Retinal pigment epithelial cell (primary cell): ENCODE measurements around the gene PDYN.

ENCODE experiments used
- DNase-seq: peaks from one replicate; pipeline ENCODE4 v3.0.0-alpha.2; 2010; ENCODE audit warnings: low read depth
- H3K4me3 ChIP-seq: 2 replicates; pipeline ENCODE4 v1.5.1; 2011; ENCODE audit warnings: mild to moderate bottlenecking, low read length, control low read depth, moderate library complexity
- TF ChIP-seq, protein P1 (sequence below): conservative IDR thresholded peaks from 2 replicates; pipeline ENCODE4 v1.5.1; 2011; ENCODE audit warnings: low read depth, low read length, control low read depth, inconsistent platforms

Gene PDYN

GRCh38 chr20:2023151-2023550 lies 29.3 kb upstream of the PDYN start:
- H3K4me3 ChIP-seq, result no peak overlapping the region
- TF ChIP-seq, protein P1, sequence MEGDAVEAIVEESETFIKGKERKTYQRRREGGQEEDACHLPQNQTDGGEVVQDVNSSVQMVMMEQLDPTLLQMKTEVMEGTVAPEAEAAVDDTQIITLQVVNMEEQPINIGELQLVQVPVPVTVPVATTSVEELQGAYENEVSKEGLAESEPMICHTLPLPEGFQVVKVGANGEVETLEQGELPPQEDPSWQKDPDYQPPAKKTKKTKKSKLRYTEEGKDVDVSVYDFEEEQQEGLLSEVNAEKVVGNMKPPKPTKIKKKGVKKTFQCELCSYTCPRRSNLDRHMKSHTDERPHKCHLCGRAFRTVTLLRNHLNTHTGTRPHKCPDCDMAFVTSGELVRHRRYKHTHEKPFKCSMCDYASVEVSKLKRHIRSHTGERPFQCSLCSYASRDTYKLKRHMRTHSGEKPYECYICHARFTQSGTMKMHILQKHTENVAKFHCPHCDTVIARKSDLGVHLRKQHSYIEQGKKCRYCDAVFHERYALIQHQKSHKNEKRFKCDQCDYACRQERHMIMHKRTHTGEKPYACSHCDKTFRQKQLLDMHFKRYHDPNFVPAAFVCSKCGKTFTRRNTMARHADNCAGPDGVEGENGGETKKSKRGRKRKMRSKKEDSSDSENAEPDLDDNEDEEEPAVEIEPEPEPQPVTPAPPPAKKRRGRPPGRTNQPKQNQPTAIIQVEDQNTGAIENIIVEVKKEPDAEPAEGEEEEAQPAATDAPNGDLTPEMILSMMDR, result no peak
- DNase-seq, result no peak

DNA sequence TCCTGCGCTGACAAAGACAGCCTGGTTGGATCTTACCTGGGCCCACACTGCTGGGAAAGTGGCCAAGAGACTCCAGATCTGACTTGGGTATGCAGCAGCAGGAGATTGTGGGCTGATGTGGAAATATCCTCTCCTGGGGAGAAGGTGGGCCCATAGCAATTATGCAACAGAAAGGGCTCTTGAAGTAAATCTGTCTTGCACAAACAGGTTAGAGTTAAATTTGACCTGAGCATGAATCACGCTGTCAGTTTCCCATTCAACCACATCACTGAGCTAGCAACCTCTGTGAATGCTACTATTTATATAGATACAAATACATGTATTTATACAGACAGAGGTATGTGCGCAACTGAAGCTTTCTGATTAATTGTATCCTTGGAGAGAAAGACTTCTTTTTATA lies 28.3 kb upstream of the PDYN start:
- no peak for DNase-seq
- TF ChIP-seq, protein P1, result no peak
- no peak overlapping the region for H3K4me3 ChIP-seq

DNA sequence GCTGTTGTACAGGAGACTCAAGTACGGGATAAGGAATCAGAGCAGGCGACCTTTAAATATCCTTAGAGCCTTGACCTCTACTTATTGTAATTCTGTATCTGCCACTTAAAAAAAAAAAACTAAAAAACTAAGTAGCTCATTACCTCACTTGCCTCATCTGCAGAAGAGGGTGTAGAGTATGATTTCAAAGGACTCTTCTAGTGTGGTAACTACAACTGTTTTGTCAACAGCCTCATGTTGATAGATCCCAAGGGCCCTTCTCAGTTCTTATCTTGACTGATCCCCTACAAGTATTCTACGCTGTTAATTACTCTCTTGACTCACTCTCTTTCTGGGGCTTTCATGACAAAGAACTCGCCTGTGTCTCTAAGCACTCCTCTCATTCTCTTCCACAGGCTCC lies 16.7 kb upstream of the PDYN start:
- DNase-seq, result no peak
- TF ChIP-seq, protein P1, result no peak
- H3K4me3 ChIP-seq, result no peak overlapping the region

- DNase-seq, result no peak
- TF ChIP-seq, protein P1, result peak; percentile 72
- no peak overlapping the region for H3K4me3 ChIP-seq
Measured at GRCh38 chr20:2006452-2007361, 12.8 kb upstream of the PDYN start.

DNA sequence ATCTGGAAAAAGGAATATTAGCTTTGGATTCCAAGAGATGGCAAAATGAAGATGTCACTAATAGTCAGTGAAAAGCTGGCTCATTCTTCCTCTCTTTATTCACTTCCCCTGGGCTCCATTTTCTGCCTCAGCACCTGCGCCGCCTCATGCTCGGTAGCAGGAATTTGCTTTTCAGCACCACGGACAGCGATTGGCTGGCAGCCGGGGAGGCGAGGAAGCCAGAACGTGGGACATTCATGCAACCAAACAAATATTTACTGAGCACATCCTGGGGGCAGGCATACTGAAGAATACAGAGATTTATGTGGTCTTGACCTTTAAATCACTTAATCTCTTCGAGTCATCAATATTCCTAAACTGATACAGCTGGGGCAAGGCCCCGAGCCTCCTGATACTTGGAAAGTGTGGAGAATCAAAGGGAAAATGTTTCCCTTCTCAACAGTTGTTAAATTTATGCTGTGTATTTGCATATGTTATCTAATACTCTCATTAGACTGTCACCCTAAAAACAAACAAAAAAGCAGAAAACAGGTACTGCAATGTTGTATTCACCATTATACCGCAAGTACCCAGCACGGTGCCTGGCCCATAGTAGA lies 12.1 kb upstream of the PDYN start:
- peak; percentile 8 for DNase-seq
- TF ChIP-seq, protein P1, result no peak

DNA sequence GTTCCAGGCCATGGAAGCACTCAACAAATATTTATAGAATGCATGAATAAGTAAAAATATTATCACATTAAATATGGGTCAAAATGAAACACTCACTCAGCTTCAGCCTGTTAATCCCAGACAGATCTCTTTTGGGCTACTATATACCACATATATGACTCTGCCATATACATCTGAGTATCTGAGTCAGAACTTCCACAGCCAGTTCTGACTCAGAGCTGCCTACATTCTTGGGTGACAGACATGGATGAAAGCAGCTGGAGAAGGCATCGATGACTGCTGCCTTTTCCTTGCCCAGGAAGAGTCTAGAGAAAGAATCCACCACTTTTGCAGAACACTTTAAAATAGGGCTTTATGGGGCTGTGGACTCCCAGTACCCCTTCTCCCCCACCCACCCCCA lies 11.5 kb upstream of the PDYN start:
- TF ChIP-seq, protein P1, result no peak
- H3K4me3 ChIP-seq, result no peak overlapping the region
- no peak for DNase-seq

More for the DNA sequence above, 12.1 kb upstream of the PDYN start:
- no peak overlapping the region for H3K4me3 ChIP-seq

- H3K4me3 ChIP-seq, result no peak overlapping the region
- TF ChIP-seq, protein P1, result no peak
- DNase-seq, result no peak
Measured at GRCh38 chr20:2004171-2004570, 10.3 kb upstream of the PDYN start.
